Activated CD8-positive, alpha-beta memory T cell treated with anti-CD3 and anti-CD28 coated beads, Interleukin-2, amount 50 U/mL, for 4 hours (primary cell): ENCODE measurements around the gene CDX4.
"Not testable (repeated sequence)": the region's sequence is repeated elsewhere in the genome, so short reads cannot be mapped to it uniquely, and the experiment has no call there.

Experiments
- DNase-seq: peaks from one replicate; pipeline ENCODE4 v3.0.0-alpha.2; 2020

Gene CDX4

GRCh38 chrX:73446831-73447230 lies at the start of gene CDX4:
Gene CDX4 (plus strand): TSS chrX:73447053. CDS start chrX:73447254, 201 bp downstream.
- no peak for DNase-seq

- DNase-seq, result no peak
These were observed 48.5 kb upstream of the CDX4 start for GRCh38 chrX:73398185-73398914.

GRCh38 chrX:73400136-73400748 lies 46.6 kb upstream of the CDX4 start:
- DNase-seq, result no peak

GRCh38 chrX:73401591-73402266 lies 45.1 kb upstream of the CDX4 start:
- no peak for DNase-seq

- no peak for DNase-seq
These were observed 33.9 kb upstream of the CDX4 start for GRCh38 chrX:73412930-73413329.

- DNase-seq, result no peak
These were observed 500 bp downstream of the CDX4 start for GRCh38 chrX:73447311-73447794.

- DNase-seq, result no peak
These were observed 1.5 kb downstream of the CDX4 start for GRCh38 chrX:73448379-73448778.

GRCh38 chrX:73455171-73455570 lies 8.3 kb downstream of the CDX4 start:
- no peak for DNase-seq

- DNase-seq, result no peak
These were observed 10.5 kb downstream of the CDX4 start for GRCh38 chrX:73457306-73457705.

GRCh38 chrX:73468376-73468775 lies 21.5 kb downstream of the CDX4 start:
- DNase-seq, result no peak

GRCh38 chrX:73478961-73479360 lies 32.1 kb downstream of the CDX4 start:
- DNase-seq, result no peak

- DNase-seq, result no peak
These were observed 34.7 kb downstream of the CDX4 start for GRCh38 chrX:73481521-73481920.

- no peak for DNase-seq
These were observed 43.8 kb downstream of the CDX4 start for GRCh38 chrX:73490661-73491060.

- DNase-seq, result not testable (repeated sequence)
These were observed 45.3 kb downstream of the CDX4 start for GRCh38 chrX:73492178-73492577.
